Fibroblast of lung (primary cell): ENCODE measurements around the gene TTC9B. TPM values are rescaled to one million over a fixed set of nuclear protein-coding genes. Genes with fewer than 3 reads are reported as not detected.
A peak's percentile ranks its signal among the peaks of the same experiment; 100 is the strongest.

Source experiments
- DNase-seq, 2 donors: peaks; one replicate each; pipeline versions ENCODE4 v3.0.0 to v3.0.0-alpha.2; 2010; ENCODE audit warnings: low read depth in 2 of 2
- H2AFZ ChIP-seq: 2 replicates; pipeline ENCODE4 v1.5.1; 2012; ENCODE audit warnings: low read length, control low read depth, inconsistent platforms
- H3K27ac ChIP-seq: 2 replicates; pipeline ENCODE4 v1.5.1; 2011; ENCODE audit warnings: low read length, control low read depth; ENCODE audit not compliant: insufficient read depth
- H3K27me3 ChIP-seq: 2 replicates; pipeline ENCODE4 v1.5.1; 2011; ENCODE audit warnings: mild to moderate bottlenecking, low read length; ENCODE audit not compliant: control insufficient read depth, insufficient read depth
- H3K36me3 ChIP-seq: 2 replicates; pipeline ENCODE4 v1.5.1; 2011; ENCODE audit warnings: low read length; ENCODE audit not compliant: control insufficient read depth, insufficient read depth
- H3K4me1 ChIP-seq: 2 replicates; pipeline ENCODE4 v1.5.1; 2011; ENCODE audit warnings: low read length; ENCODE audit not compliant: control insufficient read depth, insufficient read depth; ENCODE audit errors: extremely low read depth
- H3K4me2 ChIP-seq: 2 replicates; pipeline ENCODE4 v1.5.1; 2011; ENCODE audit warnings: low read length, control low read depth; ENCODE audit not compliant: insufficient read depth; ENCODE audit errors: extremely low read depth
- H3K4me3 ChIP-seq, 4 experiments: fragments of 200-600 bp in 1 of 4; sonication (generic) in 1 of 4; replicated peaks in 1 of 4; 2 replicates each; pipeline ENCODE4 v1.5.1; 2011 to 2016; ENCODE audit warnings: low read length in 4 of 4, low read depth in 3 of 4, mild to moderate bottlenecking in 3 of 4, control low read depth in 2 of 4, inconsistent platforms in 1 of 4, mixed read lengths in 1 of 4; ENCODE audit not compliant: insufficient read depth in 1 of 4; ENCODE audit errors: control extremely low read depth in 1 of 4
- H3K79me2 ChIP-seq: 2 replicates; pipeline ENCODE4 v1.5.1; 2012; ENCODE audit warnings: mild to moderate bottlenecking, low read length, inconsistent platforms; ENCODE audit not compliant: control insufficient read depth, insufficient read depth
- H3K9ac ChIP-seq: 2 replicates; pipeline ENCODE4 v1.5.1; 2011; ENCODE audit warnings: mild to moderate bottlenecking, low read length, control low read depth; ENCODE audit not compliant: insufficient read depth
- H3K9me3 ChIP-seq: 2 replicates; pipeline ENCODE4 v1.5.1; 2012; ENCODE audit warnings: low read depth, low read length; ENCODE audit not compliant: control insufficient read depth, insufficient read depth
- H4K20me1 ChIP-seq: 2 replicates; pipeline ENCODE4 v1.5.1; 2011; ENCODE audit warnings: low read length; ENCODE audit not compliant: control insufficient read depth, insufficient read depth; ENCODE audit errors: extremely low read depth
- CTCF ChIP-seq, 2 donors: IDR thresholded peaks in 1 of 2; conservative IDR thresholded peaks in 1 of 2; 1 replicate in 1 of 2; 2 replicates in 1 of 2; pipeline ENCODE4 v1.5.1; 2011 to 2012; ENCODE audit warnings: low read length in 2 of 2, control low read depth in 1 of 2, inconsistent platforms in 1 of 2, low read depth in 1 of 2, mild to moderate bottlenecking in 1 of 2
- EZH2 ChIP-seq: IDR thresholded peaks from 2 replicates; pipeline ENCODE4 v1.5.1; 2012; ENCODE audit warnings: low read length, control low read depth, mild to moderate bottlenecking; ENCODE audit errors: missing control alignments
- polyA plus RNA-seq, 2 donors: library from polyadenylated mRNA; depleted of rRNA in 1 of 2; stranded (reverse) in 1 of 2; unstranded in 1 of 2; fragments of >200 nt; gene quantifications; 2 replicates each; pipeline ENCODE4 v1.2.1, GENCODE V29; 2011 to 2012; ENCODE audit warnings: missing spikeins in 1 of 2
- total RNA-seq: library from RNA; depleted of rRNA; stranded (reverse); fragments of >200 nt; gene quantifications from 2 replicates; pipeline ENCODE4 v1.2.1, GENCODE V29; 2014

Gene TTC9B
- total and polyA plus RNA-seq, 2 donors (not counting 1 experiment from before 2014, with no cell fraction given) = not detected

DNA sequence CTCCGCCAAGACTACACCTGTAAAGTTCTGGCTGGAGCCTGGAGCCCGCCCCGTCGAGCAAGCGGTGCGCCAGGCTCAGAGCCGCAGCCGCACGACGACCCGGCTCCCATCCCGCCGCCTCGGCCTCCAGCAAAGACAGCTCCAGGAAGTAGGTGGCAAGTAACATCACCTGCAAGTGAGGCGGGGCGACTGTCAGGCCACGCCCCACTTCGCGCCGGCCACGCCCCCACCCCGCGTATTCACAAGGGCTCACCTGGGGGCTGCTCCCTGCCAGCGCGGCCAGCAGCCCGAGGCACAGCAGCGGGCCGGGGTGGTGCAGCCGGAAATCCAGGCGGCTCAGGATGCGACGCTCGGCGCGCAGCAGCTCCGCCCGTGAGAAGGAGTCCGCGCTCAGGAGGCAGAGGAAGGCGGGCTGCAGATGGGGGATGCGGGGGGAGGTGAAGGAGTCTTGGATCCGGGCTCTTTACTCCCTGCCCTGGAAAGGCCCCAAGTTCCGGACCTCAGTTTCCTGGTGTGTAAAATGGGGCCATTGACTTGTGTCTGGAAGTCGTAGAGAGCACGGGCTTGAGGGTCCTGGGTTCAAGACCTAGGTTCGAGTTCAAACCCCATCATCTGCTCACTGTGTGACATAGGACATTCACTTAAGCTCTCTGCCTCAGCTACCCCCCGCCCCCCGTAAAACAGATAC, 5.1 kb upstream of the TTC9B start:
- TF ChIP-seq EZH2 (no peak), CTCF (conservative IDR thresholded peaks at IDR 0.05 in 1 of 2, IDR thresholded peaks at IDR 0.05 in 1 of 2; ENCODE audit: low read depth in 1 of 2, low read length in 2 of 2) (no peak)
- H3K36me3 ChIP-seq = no peaks in the 10 kb centered on the region

GRCh38 chr19:40221858-40222619, 3.9 kb upstream of the TTC9B start:
- Histone ChIP-seq H2AFZ (no peak overlapping the region), H3K4me3 (no peak overlapping the region), H3K27me3 (peaks cover 6% of the 10 kb centered on the region), H3K9me3 (no peaks in the 10 kb centered on the region), H4K20me1 (no peaks in the 10 kb centered on the region), H3K4me1 (peaks cover 4% of the 10 kb centered on the region), H3K4me2 (no peak overlapping the region), H3K79me2 (no peaks in the 10 kb centered on the region), H3K9ac (no peak overlapping the region), H3K36me3 (no peaks in the 10 kb centered on the region), H3K27ac (no peak overlapping the region)
- DNase-seq = peak; percentile 83 to 94
- TF ChIP-seq EZH2 = no peak
- peak; percentile 85 for TF ChIP-seq CTCF (conservative IDR thresholded peaks at IDR 0.05 in 1 of 2, IDR thresholded peaks at IDR 0.05 in 1 of 2; ENCODE audit: low read depth in 1 of 2, low read length in 2 of 2)

More for the DNA sequence above, 5.1 kb upstream of the TTC9B start:
- no peak overlapping the region for H2AFZ ChIP-seq
- no peak overlapping the region for H3K4me3 ChIP-seq
- H4K20me1 ChIP-seq = no peaks in the 10 kb centered on the region
- no peak for DNase-seq
- no peak overlapping the region for H3K9ac ChIP-seq
- H3K4me1 ChIP-seq = peaks cover 4% of the 10 kb centered on the region
- no peaks in the 10 kb centered on the region for H3K9me3 ChIP-seq
- no peak overlapping the region for H3K4me2 ChIP-seq
- H3K79me2 ChIP-seq = no peaks in the 10 kb centered on the region
- no peaks in the 10 kb centered on the region for H3K27me3 ChIP-seq
- H3K27ac ChIP-seq = no peak overlapping the region

GRCh38 chr19:40220674-40221073, 2.5 kb upstream of the TTC9B start:
- Histone ChIP-seq H4K20me1 (no peaks in the 10 kb centered on the region), H3K27me3 (peaks cover 16% of the 10 kb centered on the region)
- TF ChIP-seq CTCF (conservative IDR thresholded peaks at IDR 0.05 in 1 of 2, IDR thresholded peaks at IDR 0.05 in 1 of 2; ENCODE audit: low read depth in 1 of 2, low read length in 2 of 2) (no peak), EZH2 (no peak)

More at GRCh38 chr19:40220674-40221073, 2.5 kb upstream of the TTC9B start:
- H3K79me2 ChIP-seq = no peaks in the 10 kb centered on the region
- no peak overlapping the region for H3K9ac ChIP-seq
- H3K4me1 ChIP-seq = peaks cover 4% of the 10 kb centered on the region
- no peak for DNase-seq
- H3K4me2 ChIP-seq = no peak overlapping the region
- no peak overlapping the region for H3K27ac ChIP-seq
- H3K9me3 ChIP-seq = no peaks in the 10 kb centered on the region
- H3K4me3 ChIP-seq = no peak overlapping the region
- H2AFZ ChIP-seq = no peak overlapping the region
- H3K36me3 ChIP-seq = no peaks in the 10 kb centered on the region
